Stimulated activated naive CD4-positive, alpha-beta T cell treated with Interleukin-2 at 50 U/mL for 16 hours (primary cell): ENCODE results near the gene SYK.
"Not testable (repeated sequence)": the region's sequence is repeated elsewhere in the genome, so short reads cannot be mapped to it uniquely, and the experiment has no call there.

Experiments
- DNase-seq: peaks from one replicate; lab custom pipeline; 2025; lab: John Stamatoyannopoulos, UW

Gene SYK

DNA sequence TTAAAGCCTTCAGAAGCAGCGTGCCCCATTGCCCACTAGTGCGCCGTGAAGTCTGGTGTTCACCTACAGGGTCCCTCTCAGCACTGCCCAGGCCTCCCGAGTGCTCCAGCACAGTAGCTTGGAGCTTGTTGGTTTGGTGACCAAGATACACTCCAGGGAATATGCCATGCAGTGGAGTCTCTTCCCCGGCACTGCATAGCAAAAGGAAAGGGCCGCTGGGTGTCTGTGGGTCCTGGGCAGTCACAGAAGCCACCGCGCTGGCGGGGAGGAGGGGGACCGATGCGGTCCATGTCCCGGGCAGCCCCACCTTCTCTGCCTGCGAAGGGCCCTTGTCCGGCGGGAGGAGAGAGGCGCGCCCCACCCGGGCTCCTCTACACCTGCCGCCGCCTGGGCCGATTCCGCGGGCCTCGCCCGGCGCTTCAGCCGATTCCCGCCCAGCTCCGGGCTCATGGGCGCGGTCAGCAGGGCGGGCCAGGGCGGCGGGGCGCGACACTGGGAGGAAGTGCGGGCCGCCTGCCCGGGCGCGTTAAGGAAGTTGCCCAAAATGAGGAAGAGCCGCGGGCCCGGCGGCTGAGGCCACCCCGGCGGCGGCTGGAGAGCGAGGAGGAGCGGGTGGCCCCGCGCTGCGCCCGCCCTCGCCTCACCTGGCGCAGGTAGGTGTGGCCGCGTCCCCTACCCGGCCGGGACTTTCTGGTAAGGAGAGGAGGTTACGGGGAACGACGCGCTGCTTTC is at the start of gene SYK:
TSS of gene SYK (plus strand) at position 579 of the 732 bp plus-strand sequence. CDS start 42,080 bp downstream, outside the sequence.
- no peak for DNase-seq

DNA sequence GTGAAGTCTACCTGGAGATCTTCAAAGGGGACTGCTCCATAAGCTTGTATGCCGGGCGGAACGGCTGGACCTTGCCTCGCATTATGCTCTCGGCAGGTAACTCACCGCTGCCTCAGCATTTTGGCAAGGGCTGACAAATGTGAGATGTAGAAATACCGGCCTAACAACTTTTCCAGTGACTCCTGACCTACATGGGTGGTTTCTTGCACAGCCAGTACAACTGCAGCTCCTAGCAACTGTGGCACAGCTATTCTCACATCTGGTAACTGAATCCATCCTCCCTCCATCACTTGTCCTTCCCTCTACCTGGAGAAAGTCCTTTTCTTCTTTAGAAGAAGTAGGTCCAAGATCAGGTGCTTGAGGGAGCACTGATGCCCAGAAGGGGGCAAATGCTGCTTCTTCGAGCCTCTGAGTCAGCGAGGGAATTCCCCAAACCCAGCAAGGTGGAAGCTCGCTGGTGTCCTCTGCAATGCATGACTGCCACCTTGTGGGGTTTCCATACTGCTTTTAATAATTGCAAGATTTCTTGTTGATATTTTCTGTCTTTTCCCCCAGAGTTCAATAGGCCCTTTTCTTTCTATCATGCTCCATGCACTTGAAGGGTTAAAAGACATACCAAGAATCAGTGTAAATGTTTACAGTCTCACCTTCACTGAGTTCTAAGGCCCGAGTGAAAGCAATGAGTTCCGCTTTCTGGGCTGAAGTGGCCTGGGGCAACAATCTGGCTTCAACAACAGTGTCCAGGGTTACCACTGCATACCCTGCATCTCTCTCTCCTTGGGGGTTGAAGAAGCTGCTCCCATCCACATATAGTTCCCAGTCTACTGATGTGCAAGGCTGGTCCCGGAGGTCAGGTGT is 45.9 kb upstream of the SYK start:
- peak; percentile 46 for DNase-seq

DNA sequence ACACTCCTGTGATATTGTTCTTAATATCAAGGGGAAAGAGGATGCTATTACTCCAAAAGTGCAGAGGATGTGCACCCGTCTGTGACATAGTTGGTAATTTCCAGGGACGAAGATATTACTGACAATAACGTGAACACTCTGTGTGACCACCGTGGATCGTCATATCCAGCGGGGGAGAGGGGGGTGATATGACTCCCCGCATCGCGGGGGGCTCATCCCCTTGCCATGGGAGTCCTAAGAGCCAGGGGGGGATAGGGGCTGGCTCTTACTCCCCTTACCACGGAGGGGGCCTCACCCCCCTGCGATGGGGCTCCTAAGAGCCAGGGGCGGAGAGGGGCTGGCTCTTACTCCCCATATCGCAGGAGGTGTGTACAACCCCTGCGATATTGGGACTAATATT is 41.0 kb upstream of the SYK start:
- DNase-seq: not testable (repeated sequence)

DNA sequence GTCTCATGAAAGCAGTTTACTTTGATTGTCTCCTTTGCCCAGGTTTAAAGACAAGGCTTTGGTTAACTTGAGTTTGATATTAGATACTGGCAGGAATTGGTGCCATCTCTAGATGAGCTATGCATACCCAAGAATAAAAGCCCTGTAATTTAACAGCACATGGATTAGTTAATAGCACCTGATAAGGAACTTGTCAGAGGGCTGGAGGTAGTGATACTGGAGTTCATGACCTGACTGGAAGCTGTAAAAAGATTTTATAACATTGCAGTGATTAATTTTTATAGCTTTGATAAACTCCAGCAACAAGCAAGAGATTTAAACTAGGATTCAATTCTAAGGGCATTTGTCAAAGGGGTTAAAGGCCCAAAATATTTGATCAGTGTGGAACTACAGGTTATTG is 34.9 kb upstream of the SYK start:
- no peak for DNase-seq

DNA sequence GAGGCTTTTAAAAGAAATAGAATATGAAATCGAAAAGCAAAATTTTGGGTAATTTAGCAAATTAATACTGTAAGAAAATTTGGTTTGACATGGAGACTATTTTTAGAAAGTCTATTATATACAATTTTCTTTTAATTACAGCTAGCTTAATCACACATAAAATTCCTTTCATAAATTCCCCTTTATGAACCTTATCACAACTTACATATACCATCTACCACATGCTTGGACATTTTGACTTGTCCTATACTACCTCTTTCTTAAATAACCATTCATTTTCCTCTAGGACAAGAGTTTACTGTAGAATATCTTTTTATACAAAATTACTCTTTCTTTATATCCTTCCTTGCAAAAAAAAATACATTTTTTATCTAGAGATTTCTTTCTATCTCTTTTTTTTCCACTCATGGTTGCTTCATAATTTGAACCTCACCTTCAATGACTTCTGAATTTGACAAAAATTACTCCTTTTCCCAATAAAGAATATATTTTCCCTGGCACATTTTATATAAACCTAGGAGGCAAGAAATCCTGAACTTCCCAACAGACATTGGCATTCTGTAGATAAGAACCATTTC is 34.0 kb upstream of the SYK start:
- no peak for DNase-seq

DNA sequence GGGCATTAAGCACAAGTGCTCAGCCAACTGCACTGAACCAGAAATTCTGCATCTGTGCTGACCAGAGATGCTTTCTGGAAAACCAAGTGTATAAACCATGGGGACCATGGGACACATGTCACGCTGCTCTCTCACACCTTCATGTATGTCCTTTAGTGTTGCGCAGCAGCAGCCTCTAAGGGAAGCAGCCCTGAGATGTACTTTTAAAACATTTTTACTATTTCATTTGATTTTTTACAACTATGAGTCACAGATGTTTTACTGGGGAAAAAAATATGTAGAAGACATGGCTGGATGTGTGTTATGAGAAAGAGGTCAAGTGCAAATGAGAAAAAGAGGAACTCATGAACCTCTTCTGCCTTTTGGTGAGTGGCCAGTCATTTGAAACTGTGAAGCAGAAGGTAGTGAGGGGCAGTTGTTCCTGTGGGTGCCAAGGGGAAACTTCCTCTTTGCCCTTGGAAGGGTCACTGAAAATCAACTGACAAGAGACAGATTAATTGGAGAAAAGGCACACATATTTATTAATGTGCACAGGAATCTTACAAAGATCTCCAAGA is 31.4 kb upstream of the SYK start:
- DNase-seq: no peak

DNA sequence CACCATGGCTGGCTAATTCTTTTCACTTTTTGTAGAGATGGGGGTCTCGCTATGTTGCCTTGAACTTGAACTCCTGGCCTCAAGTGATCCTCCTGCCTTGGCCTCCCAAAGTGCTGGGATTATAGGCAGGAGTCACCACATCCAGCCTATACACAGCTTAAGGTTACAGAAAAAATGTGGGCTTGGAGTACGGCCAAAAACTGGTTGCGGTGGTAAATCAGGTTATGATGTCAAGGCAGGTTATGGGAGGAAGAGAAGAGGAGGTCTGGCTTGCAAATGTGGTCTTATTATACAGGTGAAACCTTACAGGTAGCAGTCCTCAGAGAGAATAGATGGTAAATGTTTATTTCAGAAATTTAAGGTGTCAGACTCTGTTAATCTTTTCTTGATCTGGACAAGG is 30.7 kb upstream of the SYK start:
- DNase-seq: no peak

DNA sequence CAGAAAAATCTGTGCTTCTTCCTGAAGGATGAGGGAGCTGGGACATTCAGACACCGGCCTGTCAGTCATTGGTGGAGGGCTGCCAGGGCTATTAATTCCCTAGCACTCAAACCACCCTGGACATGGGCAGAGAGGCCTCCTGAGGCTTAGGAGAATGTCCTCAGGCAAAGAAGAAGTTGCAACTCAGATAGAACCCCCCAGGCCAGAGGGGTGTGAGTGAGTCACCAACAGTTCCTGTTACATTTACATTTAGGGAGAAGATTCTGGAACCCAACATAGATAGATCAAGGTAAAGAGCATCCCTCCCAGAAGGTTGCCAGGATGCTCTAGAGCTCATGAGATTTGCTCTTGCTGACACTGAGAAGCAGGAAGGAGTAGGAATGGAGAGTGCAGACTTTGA is 29.2 kb upstream of the SYK start:
- DNase-seq: no peak

DNA sequence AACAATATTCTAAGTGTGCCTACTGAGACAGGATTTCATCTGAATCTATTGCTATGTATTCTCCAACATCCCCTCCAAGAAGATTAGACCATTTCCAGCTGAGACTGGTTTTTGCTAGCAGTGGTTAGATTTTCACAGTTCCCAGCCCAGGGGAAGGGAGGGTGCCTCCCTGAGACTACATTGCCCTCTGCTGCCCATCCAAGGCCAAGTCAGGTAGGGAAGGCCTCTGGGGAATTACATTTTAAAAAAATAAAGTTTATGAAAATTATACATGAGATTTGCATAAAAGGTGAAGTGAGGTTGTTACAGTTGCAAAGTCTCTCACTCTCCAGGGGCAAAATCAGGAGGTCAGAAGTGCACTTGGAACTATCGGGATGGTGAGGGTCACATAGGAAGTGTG is 28.0 kb upstream of the SYK start:
- DNase-seq: no peak

DNA sequence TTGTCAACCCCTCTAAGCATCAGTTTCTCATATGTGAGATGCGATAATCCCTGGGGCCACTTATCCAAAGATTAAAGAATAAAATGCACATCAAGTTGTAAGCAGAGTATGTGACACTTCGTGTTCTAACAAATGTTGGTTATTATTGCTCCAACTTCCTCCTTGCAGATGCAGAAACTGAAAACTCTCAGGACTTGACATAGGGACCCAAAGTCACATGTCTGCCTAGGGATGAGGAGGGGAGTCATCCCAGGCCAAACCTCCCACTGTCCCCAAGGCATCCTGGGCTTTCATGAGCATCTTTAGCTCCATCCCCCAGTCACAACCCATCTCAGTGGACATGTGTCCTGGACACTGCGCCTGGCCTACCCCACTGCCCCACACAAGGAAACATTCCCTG is 27.5 kb upstream of the SYK start:
- DNase-seq: no peak

DNA sequence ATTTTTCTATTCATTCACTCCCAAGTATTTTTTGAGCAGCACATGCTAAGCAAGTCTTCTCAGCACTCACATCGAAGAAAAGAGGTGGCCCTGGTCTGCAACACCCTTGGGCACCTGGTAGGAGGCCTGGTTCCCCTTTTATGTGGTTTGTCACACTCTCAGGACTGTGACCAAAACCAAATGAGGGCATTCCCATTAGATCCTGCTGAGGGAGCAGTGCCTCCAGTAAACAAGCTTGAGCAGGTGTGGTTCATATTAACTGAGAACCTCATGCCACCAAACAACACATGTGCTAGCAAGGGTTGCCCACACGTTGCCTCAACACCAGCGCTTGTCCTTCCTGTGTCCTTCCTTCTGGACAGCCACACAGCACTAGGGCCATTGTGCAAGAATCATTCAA is 26.9 kb upstream of the SYK start:
- no peak for DNase-seq

DNA sequence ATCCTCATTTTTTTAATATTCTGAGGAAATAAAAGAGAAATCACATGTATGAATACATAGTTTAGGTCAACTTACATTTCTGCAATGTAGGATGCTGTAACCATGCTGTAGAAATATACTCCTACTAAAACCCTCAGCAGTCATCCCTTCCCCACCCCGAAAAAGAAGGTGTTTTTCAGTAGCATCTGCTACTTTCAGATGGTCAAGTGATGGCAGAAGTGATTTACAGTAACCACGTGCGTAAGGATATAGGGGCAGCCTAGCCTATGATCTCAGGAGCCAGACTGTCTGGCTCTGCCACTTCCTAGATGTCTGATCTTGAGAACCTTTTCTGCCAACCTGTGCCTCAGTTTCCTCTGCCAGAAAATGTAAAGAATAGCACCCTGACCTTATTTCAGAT is 26.0 kb upstream of the SYK start:
- no peak for DNase-seq

DNA sequence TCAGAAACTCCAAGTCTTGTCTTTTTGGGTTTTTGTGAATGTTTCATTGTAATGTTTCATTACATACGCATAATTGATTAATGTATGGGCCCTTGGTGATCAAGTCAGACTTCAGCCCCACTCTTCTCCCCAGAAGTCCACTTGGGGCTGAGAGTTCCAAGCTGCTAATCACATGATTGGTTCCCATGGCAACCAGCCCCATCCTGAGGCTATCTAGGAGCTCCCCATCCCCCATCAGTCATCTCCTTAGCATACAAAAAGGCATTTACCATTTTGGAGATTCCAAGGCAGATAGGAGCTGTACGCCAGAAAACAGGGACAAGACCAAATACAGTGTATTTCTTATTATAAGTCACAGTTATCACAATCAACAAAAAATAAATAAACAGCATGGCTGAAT is 22.9 kb upstream of the SYK start:
- DNase-seq: no peak

DNA sequence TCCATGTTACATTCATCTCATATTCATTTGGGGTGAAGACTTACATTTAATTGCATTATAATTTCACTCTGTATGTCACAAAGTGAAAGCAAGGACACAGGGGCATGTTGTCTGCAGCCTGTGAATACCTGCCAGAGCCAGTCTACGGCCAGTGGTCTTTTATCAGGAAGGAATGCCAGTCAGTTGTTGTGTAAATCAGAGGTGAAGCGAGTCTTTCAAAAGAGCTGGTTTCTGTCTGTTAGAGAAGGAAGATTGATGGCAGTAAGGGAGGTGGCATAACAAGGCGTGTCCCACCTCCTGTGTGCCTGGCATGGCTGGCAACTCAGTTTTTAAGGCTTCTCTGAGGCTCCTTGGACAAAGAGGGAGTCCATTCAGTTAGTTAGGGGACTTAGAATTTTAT is 18.1 kb upstream of the SYK start:
- DNase-seq: no peak

DNA sequence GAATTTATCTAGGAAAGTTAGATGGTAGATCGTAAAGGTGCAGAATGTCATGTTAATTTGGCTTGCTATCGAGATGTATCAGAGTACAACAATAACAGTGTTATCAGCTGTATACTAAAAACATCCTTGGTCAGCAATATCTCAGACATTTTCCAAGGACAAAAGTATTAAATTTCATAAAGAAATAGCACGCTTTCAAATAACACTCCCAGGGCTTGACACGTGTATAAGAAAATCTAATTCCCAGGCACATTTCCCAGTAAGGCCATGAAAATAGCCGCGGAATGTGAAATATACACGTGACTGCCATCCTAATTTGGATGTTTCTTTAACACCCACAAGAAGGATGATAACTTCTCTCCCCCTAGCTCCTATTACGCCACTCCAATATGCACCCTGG is 17.7 kb upstream of the SYK start:
- no peak for DNase-seq

DNA sequence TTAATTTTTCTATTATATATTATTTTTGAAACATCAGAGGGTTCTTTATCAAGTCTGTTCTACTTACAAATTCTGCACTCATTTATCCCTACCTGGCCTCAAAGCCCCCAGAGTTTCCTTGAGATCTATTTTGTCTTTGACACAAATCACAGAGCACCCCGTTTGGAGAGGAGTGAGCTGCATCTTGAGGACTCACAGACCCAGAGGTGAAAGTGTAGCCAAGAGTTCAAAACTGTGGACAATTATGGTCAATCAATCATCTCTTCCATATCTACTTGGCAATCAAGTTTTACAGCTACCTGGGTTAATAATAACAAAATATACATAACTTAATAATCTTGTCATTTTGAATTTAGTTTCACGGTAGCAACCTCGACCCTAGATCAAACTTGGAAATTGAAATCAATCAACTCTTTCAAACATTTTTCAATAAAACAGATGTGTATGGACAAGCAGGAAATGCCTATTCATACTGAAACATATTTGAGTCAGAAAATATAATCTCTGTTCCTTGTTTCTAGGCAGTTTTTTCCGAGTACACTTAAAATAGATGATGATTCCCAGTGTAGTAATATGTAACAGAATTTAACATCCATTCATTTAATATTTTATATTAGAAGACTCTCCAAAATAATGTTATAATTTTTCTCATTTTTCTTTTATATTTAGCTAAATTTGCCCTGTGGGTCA is 13.7 kb upstream of the SYK start:
- no peak for DNase-seq

DNA sequence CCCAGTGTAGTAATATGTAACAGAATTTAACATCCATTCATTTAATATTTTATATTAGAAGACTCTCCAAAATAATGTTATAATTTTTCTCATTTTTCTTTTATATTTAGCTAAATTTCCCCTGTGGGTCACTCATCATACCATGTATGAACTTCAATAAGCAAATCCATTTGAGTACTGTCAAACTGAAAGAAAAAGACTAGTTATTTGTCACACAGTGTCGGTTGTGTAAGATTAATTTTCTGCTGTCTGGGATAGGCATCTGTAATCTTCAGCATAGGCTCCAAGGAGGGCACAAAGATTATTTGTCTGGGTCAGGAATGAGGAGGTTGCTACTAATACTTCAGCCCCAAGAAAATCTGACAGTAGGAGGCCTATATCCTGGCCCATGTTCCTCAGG is 13.1 kb upstream of the SYK start:
- not testable (repeated sequence) for DNase-seq

DNA sequence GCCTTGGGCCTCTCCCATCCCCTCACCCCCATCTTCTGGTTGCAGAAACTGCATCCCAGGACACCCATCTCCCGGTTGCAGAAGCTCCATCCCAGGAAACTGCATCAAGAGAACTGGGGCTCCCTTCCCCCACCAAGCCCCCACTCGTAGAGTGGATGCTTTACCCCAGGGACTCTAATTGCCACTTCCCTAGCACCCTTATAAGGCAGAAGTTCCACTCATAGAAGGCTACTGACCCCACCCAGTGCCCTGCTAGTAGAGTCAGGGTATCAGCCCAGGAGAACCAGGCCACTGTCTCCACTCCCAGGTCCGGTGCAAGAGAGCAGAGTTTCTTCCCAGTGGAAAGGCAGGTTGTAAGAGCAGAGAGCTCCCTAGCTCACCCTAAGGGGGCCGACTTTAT is 12.2 kb upstream of the SYK start:
- no peak for DNase-seq

DNA sequence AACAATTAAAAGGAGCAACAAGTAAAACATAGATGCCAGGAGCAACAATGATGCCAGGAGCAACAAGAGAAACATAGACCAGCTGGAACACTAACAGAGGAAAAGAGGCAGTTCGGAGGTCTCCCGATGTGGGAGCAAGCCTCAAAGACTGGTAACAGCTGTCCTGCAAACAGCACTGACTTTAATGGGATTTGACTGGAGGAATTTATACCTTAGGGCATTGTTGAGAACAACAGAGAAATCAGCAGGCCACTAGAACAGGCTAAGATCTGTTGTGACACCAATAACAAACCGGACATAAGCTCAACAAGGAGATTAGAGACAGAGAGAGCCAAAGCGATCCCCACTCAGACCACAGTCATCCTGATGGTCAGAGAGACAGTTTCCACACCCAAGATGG is 11.8 kb upstream of the SYK start:
- DNase-seq: no peak

DNA sequence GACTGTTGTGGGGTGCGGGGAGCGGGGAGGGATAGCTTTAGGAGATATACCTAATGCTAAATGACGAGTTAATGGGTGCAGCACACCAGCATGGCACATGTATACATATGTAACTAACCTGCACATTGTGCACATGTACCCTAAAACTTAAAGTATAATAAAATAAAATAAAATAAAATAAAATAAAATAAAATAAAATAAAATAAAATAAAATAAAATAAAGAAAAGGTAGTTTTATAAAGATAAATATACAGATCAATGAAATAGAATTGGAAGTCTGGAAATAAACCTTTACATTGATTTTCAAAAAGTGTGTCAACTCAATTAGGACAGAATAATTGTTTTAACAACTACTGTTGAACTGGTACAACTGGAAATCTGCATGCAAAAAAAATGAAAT is 8.6 kb upstream of the SYK start:
- DNase-seq: not testable (repeated sequence)

DNA sequence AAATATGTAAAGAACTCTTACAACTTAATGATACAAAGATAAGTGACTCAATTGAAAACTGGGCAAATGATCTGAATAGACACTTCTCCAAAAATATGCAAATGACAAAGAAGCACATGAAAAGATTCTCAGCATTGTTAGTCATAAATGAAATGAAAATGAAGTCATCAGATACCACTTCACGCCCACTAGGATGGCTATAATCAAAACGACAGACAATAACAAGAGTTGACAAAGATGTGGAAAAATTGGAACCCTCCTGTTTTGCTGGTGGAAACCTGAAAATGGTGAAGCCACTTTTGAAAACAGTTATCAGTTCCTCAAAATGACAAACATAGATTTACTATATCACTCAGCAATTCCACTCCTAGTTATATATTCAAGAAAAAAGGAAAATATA is 7.9 kb upstream of the SYK start:
- no peak for DNase-seq

DNA sequence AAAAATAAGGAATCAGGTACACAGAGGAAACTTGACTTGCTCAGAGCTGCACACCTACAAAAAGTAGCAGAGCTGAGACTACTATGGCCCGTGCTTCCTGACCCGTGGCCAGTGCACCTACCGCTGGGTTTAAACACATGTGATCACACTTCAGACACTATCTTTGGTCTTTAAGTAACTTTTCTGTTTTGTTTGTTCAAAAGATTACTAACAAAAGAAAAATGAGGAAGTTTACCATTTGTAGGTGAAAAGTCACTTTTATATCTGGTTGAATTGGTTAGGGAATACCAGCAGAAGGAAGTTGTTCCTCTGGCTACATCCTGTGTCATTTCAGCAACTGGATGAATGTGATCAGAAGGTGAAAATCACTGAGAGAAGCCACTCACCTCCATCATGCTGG is 6.5 kb upstream of the SYK start:
- no peak for DNase-seq
